GM18907 (cell line): ENCODE measurements around the gene ZNF430.
"Not testable (repeated sequence)": the region's sequence is repeated elsewhere in the genome, so short reads cannot be mapped to it uniquely, and the experiment has no call there.

Experiments used
- ATAC-seq: cut with Tn5 transposase; IDR thresholded peaks from one replicate; pipeline ENCODE4 v1.9.1; 2021; ENCODE audit warnings: mild to moderate bottlenecking, moderate library complexity; ENCODE audit not compliant: unreplicated experiment

ZNF430 gene

GRCh38 chr19:21020298-21021227 is at the start of gene ZNF430:
Gene ZNF430, plus strand, starts transcription at chr19:21020657. Its CDS starts 144 bp downstream, at chr19:21020801.
- peak; percentile 96 for ATAC-seq

GRCh38 chr19:20992788-20993187 is 27.7 kb upstream of the ZNF430 start:
- not testable (repeated sequence) for ATAC-seq

GRCh38 chr19:20999731-21000352 is 20.6 kb upstream of the ZNF430 start:
- peak; percentile 100 for ATAC-seq

- not testable (repeated sequence) for ATAC-seq
These were observed 781 bp downstream of the ZNF430 start for GRCh38 chr19:21021238-21021637.

- no peak for ATAC-seq
These were observed 2.5 kb downstream of the ZNF430 start for GRCh38 chr19:21022996-21023395.

- ATAC-seq = no peak
These were observed 3.4 kb downstream of the ZNF430 start for GRCh38 chr19:21023901-21024300.

- ATAC-seq = no peak
These were observed 8.5 kb downstream of the ZNF430 start for GRCh38 chr19:21028969-21029268.

GRCh38 chr19:21045028-21045427 is 24.6 kb downstream of the ZNF430 start:
- ATAC-seq = no peak

GRCh38 chr19:21046489-21046888 is 26.0 kb downstream of the ZNF430 start:
- no peak for ATAC-seq

GRCh38 chr19:21047716-21048115 is 27.3 kb downstream of the ZNF430 start:
- ATAC-seq = no peak

- ATAC-seq = no peak
These were observed 32.4 kb downstream of the ZNF430 start for GRCh38 chr19:21052902-21053301.

- ATAC-seq = no peak
These were observed 44.9 kb downstream of the ZNF430 start for GRCh38 chr19:21065336-21065735.

- ATAC-seq = peak; percentile 97
These were observed 61.8 kb downstream of the ZNF430 start, which contains the start of gene ZNF714 for GRCh38 chr19:21082011-21082975. Gene ZNF714, plus strand, starts transcription at chr19:21082203. Its CDS starts 16,066 bp downstream, at chr19:21098269.

- ATAC-seq = no peak
These were observed 63.9 kb downstream of the ZNF430 start for GRCh38 chr19:21084343-21084742.

GRCh38 chr19:21087871-21088270 is 67.4 kb downstream of the ZNF430 start:
- ATAC-seq = no peak

- no peak for ATAC-seq
These were observed 71.7 kb downstream of the ZNF430 start for GRCh38 chr19:21092109-21092508.

GRCh38 chr19:21094347-21095025 is 74.0 kb downstream of the ZNF430 start:
- ATAC-seq = no peak

GRCh38 chr19:21098291-21098690 is 77.8 kb downstream of the ZNF430 start:
- no peak for ATAC-seq

GRCh38 chr19:21101521-21102242 is 81.2 kb downstream of the ZNF430 start:
- no peak for ATAC-seq

- ATAC-seq = no peak
These were observed 88.7 kb downstream of the ZNF430 start for GRCh38 chr19:21109116-21109515.
